NCI-H2227 treated with DMSO at 0.1 percent for 48 hours (cell line): Measurements from ENCODE around the gene PRKD2.

Experiments
- DNase-seq: peaks from one replicate; lab custom pipeline; 2025; lab: John Stamatoyannopoulos, UW

Gene PRKD2

GRCh38 chr19:46704379-46705076 is 12.4 kb downstream of the PRKD2 start:
- DNase-seq, result no peak

- no peak for DNase-seq
Measured at GRCh38 chr19:46700704-46701103, 16.2 kb downstream of the PRKD2 start.

- no peak for DNase-seq
Measured at GRCh38 chr19:46698395-46699321, 18.3 kb downstream of the PRKD2 start.

- no peak for DNase-seq
Measured at GRCh38 chr19:46697204-46697960, 19.5 kb downstream of the PRKD2 start.

DNA sequence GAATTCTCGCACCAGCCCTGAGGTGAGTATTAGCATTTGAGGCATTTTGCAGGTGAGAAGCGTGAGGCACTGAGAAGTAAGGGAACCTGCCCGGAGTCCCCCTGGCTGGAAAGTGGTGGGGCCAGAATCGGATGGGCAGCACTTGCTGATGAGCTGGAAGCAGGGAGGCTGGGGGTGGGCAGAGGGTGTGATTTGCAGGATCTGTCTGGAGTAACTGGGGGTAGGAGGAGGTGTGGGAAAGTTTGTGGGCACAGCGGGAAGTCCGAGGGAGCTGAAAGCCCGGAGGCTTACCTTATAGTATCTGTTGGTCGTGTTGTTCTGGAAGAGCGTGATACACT is 20.1 kb downstream of the PRKD2 start:
- DNase-seq, result no peak

GRCh38 chr19:46696052-46696451 is 20.9 kb downstream of the PRKD2 start:
- DNase-seq, result no peak

- DNase-seq, result no peak
Measured at GRCh38 chr19:46693760-46694159, 23.2 kb downstream of the PRKD2 start.

GRCh38 chr19:46692918-46693722 is 23.8 kb downstream of the PRKD2 start:
- no peak for DNase-seq

GRCh38 chr19:46691948-46692347 is 25.0 kb downstream of the PRKD2 start:
- DNase-seq, result no peak

GRCh38 chr19:46691104-46691503 is 25.8 kb downstream of the PRKD2 start:
- no peak for DNase-seq

- no peak for DNase-seq
Measured at GRCh38 chr19:46689358-46689757, 27.6 kb downstream of the PRKD2 start.

GRCh38 chr19:46687438-46688145 is 29.3 kb downstream of the PRKD2 start:
- no peak for DNase-seq

DNA sequence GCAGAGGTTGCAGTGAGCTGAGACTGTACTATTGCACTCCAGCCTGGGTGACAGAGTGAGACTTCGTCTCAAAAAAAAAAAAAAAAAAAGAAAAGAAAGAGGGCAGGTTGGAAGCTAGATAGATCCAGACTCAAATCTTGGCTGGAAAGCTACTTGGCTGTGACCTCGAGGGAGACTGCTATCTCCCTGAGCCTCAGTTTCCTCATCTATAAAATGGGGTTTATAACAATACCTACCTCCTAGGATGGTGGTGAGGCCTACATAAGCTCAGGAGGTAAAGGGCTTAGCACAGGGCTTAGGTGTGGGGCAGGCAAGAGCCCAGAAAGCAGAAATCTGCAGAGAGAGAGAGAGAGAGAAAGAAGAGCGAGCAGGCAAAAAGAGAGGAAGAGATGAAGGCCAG is 31.7 kb downstream of the PRKD2 start:
- DNase-seq, result no peak

DNA sequence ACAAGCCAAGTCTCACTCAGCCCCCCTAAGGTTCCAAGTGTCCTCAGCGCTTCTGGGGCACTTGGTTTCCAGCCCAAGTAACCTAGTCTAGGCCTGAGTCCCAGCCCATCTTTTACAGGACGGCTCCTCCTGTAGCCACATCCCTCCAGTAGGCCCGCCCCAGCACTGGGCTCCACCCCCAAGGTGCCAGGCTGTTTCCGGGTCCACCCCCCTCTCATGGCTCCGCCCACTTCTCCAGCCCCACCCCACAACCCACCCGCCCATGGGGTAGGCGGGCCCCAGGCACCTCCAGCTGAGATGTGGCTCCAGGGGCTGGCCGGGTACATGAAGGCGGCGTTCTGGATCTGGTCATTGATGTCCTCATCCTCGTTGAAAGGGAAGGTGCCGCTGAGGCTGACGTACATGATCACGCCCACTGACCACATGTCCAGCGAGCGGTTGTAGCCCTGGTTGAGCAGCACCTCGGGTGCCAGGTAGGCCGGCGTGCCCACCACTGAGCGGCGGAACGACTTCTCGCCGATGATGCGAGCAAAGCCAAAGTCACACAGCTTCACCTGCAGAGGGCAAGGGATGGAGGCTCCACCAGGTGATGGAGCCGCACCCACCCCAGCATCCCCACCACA is 38.7 kb downstream of the PRKD2 start:
- DNase-seq, result no peak

DNA sequence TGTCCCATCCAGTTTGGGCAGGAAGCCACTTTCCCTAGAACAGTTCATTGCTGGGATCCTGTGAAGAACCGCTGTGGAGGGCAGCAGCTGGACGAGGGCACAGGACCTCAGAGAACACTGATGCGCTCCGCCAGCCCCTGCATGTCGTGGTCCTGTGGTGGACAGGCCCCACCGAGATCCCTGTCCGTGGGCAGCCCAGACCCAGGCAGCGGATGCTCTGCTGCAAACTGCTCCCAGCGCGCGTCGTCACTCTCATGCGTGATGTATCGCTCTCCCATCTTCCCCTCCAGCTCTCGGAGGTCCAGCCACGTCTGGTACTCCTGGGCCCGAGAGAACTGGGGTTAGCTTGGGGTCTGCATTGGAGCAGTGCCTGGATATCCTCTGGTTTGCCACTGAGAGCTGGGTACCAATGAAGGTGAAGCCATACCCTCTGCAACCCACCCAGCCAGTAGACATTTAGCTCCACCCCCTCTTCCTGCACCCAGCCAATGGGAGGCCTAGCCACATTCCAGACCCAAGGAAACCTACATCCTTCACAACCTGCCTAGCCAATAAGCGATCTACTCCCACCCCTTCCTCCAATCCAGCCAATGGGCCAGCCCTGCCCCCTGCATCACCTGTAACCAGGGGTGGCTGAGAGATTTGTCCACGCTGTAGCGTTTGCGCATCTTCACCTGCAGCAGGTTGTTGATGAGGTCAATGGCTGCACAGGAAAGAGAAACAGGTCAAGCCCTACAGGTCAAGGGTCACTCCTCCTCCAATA is 42.3 kb downstream of the PRKD2 start:
- DNase-seq, result no peak

DNA sequence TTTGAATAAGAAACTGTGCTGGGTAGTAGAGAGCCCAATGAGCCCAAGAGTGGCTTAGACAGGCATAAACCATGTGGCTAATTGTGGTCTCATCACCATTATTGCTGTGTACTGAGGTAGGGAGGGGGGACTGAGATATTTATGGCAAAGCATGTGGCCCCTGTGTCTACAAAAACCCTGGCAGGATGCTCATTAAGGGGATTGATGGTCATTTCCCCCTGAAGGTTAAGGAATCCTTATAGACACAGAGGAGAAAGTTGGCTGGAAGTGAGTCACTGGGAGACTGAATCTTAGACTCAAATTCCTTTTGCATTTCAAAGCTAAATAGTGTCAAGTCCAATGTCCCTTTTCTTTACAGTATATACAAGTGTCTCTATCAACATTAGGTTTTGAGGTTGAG is 46.1 kb downstream of the PRKD2 start:
- DNase-seq, result no peak

- no peak for DNase-seq
Measured at GRCh38 chr19:46668662-46669061, 48.3 kb downstream of the PRKD2 start.

- DNase-seq, result no peak
Measured at GRCh38 chr19:46665072-46665471, 51.8 kb downstream of the PRKD2 start.

DNA sequence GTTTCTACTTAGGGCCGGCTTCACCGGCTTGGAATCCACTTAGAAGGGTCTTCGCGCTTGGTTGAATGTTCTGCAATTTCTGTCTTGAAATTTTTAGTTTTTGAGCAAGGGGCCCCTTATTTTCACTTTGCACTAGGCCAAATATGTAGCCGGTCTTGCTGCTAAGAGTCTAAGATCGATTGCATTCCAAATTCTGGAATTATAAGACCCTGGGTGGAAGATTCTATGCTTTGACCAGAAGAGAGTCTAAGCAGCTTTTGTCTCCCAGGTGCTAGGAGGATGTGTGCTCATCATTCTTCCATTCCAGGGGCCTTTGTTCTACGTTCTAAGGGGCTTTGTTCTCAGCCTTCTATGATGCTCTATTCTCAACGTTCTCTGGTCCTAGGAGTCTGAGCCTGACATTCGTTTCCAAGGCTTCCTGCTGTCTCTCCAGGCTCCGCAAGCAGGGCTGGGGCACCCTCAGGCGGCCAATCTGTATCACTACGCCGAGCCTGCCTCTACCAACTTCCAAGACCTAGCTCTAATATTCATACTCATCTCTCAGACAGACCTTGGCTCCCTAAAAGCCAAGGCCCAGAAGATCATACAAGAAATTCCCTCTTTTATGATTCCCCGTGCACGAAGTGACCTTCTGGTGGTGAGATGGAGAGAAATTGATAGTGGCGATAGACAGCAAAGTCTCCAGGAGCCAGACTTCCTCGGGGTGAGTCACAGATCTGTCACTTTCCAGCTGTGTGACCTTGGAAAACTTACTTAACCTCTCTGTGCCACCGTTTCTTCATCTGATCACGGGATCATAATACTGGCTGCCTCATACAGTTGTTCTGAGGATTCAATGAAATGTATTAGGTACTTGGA is 55.0 kb downstream of the PRKD2 start:
- DNase-seq, result peak; percentile 55
